Measurements from ENCODE around the gene PPP1R15B.

Gene PPP1R15B

GRCh38 chr1:204390751-204391466 lies 20.7 kb downstream of the PPP1R15B start:
- no peak for TF ChIP-seq CTCF (IDR thresholded peaks at IDR 0.05; ENCODE audit: low read depth, low read length)
- DNase-seq (ENCODE audit: low read depth in 2 of 2) = peak in 1 of 2 donors; percentile 40
- H3K4me3 ChIP-seq (replicated peaks in 1 of 2; ENCODE audit: low read depth in 2 of 2, low read length in 2 of 2) = no peak overlapping the region

GRCh38 chr1:204385727-204386126 lies 25.9 kb downstream of the PPP1R15B start:
- DNase-seq (ENCODE audit: low read depth in 2 of 2) = no peak
- no peak overlapping the region for H3K4me3 ChIP-seq (replicated peaks in 1 of 2; ENCODE audit: low read depth in 2 of 2, low read length in 2 of 2)
- TF ChIP-seq CTCF (IDR thresholded peaks at IDR 0.05; ENCODE audit: low read depth, low read length) = no peak

- TF ChIP-seq CTCF (IDR thresholded peaks at IDR 0.05; ENCODE audit: low read depth, low read length) = no peak
- H3K4me3 ChIP-seq (replicated peaks in 1 of 2; ENCODE audit: low read depth in 2 of 2, low read length in 2 of 2) = no peak overlapping the region
- DNase-seq (ENCODE audit: low read depth in 2 of 2) = peak; percentile 16 to 72
Measured at GRCh38 chr1:204384636-204385352, 26.8 kb downstream of the PPP1R15B start.

GRCh38 chr1:204383163-204383904 lies 28.3 kb downstream of the PPP1R15B start:
- no peak for TF ChIP-seq CTCF (IDR thresholded peaks at IDR 0.05; ENCODE audit: low read depth, low read length)
- DNase-seq (ENCODE audit: low read depth in 2 of 2) = no peak
- no peak overlapping the region for H3K4me3 ChIP-seq (replicated peaks in 1 of 2; ENCODE audit: low read depth in 2 of 2, low read length in 2 of 2)

GRCh38 chr1:204382714-204383083 lies 28.9 kb downstream of the PPP1R15B start:
- H3K4me3 ChIP-seq (replicated peaks in 1 of 2; ENCODE audit: low read depth in 2 of 2, low read length in 2 of 2) = no peak overlapping the region
- TF ChIP-seq CTCF (IDR thresholded peaks at IDR 0.05; ENCODE audit: low read depth, low read length) = no peak
- DNase-seq (ENCODE audit: low read depth in 2 of 2) = no peak

GRCh38 chr1:204380293-204380831 lies 31.3 kb downstream of the PPP1R15B start:
- no peak for DNase-seq (ENCODE audit: low read depth in 2 of 2)
- TF ChIP-seq CTCF (IDR thresholded peaks at IDR 0.05; ENCODE audit: low read depth, low read length) = no peak
- H3K4me3 ChIP-seq (replicated peaks in 1 of 2; ENCODE audit: low read depth in 2 of 2, low read length in 2 of 2) = no peak overlapping the region
